GM18502 (cell line): ENCODE results near the gene DUSP8.
"Not testable (repeated sequence)": the region's sequence is repeated elsewhere in the genome, so short reads cannot be mapped to it uniquely, and the experiment has no call there.

ENCODE experiments used
- ATAC-seq: cut with Tn5 transposase; IDR thresholded peaks from one replicate; pipeline ENCODE4 v1.9.1; 2021; ENCODE audit warnings: mild to moderate bottlenecking; ENCODE audit not compliant: unreplicated experiment, poor library complexity

The DUSP8 gene, protein sequence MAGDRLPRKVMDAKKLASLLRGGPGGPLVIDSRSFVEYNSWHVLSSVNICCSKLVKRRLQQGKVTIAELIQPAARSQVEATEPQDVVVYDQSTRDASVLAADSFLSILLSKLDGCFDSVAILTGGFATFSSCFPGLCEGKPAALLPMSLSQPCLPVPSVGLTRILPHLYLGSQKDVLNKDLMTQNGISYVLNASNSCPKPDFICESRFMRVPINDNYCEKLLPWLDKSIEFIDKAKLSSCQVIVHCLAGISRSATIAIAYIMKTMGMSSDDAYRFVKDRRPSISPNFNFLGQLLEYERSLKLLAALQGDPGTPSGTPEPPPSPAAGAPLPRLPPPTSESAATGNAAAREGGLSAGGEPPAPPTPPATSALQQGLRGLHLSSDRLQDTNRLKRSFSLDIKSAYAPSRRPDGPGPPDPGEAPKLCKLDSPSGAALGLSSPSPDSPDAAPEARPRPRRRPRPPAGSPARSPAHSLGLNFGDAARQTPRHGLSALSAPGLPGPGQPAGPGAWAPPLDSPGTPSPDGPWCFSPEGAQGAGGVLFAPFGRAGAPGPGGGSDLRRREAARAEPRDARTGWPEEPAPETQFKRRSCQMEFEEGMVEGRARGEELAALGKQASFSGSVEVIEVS

DNA sequence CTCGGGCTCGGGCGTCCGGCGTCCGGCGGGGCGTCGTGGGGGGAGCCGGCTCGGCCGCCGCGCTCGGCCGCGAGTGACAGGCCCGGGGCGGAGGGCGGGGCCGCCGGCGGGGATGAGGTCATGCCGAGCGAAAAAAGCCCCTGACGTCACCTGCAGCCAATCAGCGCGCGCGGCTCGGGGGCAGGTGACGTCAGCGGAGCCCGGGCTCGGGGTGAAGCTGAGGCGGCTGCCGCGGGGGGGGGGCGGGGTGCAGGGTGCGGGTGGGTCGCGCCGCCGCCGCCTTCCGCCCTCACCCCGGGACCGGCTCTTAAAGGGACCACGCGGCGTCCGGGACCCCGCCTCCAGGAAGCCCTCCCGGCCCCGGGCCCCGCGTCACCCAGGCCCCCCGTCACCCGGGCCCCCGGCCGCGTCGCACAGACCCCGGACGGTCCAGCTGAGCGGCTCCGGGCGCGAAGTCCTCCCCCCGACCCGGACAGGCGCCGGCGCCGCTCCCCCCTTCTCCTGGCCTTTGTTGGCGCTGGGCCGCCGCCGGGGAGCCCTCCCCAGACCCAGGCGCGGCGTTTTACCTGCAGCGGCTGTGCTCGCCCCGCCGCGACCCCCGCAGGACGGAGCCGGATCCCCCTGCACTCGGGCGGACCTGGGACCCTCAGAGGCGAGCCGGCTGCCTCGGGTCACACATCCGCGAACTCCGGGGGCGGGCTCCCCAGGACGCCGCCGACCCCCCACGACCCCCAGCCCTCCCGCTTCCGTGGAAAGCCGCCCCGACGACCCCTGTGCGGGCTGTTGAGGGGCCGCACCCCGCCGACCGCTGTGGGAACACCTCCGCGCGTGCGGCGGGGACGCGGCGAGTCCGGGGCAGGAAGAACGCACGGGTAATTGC lies at the start of gene DUSP8:
Gene DUSP8 (minus strand): TSS at position 75 of the 880 bp plus-strand sequence. CDS start 6,445 bp downstream, outside the sequence.
- peak; percentile 70 for ATAC-seq

DNA sequence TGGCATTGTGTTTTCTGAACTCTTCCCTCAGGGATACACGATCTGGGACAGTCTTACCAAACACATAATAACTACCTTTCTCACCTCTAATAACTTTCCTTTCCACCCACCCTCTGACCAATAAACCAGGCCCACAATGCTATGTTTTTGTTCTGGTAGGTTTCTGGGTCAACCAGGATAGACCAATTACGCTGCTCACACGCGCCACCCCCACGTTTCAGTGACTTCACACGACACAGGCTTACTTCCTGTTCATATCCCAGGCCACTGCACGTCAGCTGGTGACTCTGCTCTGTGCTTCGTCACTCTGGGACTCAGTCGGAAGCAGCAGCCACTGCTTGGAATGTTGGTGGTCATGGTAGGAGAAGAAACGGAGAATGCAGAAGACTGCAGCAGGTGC lies 47.4 kb upstream of the DUSP8 start:
- no peak for ATAC-seq

DNA sequence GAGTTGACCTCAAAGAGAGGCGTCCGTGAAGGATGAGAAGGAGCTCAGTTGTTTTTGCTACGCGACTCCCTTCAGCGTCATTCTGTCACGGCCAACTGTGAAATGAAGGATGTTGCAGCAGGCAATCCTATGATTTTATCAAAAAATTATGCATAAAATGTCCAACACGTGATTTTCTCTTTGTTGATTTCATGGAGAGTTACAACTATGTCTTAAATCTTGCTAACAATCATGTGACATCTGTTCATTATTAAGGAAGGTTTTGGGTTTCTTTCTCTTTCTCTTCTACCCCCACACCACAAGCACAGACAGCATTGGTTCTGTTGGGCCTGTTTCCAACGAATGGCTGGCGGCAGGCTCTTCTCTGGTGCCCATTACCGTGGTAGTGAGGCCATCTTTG lies 46.2 kb upstream of the DUSP8 start:
- no peak for ATAC-seq

DNA sequence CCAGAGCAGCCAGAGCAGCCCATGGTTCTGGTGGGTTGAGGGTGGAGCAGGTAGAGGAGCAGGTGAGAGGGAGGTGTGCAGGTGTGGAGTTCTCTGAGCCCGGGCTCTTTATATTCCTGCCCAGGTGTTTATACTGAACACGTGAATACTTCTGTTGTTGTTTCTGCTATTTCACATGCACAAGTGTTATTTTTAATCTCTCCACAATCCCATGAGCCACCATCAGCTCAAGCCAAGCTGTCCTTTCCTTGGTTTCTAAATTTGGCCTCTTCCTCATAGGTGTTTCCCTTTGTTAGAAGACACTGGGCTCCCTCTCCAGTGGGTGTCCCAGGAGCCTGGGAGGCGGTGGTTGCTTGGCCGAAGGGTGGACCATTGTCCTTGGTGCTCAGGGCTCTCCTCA lies 36.3 kb upstream of the DUSP8 start, which contains the start of gene KRTAP5-3:
Gene KRTAP5-3 (minus strand): TSS at position 101 of the 400 bp plus-strand sequence. CDS start 78 bp downstream, at position 23.
- no peak for ATAC-seq

DNA sequence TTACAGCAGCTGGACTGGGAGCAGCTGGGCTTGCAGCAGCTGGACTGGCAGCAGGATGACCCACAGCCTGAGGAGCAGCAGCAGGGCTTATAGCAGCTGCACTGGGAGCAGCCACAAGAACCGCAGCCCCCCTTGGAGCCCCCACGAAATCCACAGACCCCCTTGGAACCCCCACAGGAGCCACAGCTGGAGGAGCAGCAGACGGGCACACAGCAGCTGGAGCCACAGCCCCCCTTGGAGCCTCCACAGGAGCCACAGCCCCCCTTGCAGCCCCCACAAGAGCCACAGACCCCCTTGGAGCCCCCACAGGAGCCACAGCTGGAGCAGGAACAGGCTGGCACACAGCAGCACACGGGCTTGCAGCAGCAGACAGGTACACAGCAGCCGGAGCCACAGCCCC lies 35.8 kb upstream of the DUSP8 start:
- not testable (repeated sequence) for ATAC-seq

DNA sequence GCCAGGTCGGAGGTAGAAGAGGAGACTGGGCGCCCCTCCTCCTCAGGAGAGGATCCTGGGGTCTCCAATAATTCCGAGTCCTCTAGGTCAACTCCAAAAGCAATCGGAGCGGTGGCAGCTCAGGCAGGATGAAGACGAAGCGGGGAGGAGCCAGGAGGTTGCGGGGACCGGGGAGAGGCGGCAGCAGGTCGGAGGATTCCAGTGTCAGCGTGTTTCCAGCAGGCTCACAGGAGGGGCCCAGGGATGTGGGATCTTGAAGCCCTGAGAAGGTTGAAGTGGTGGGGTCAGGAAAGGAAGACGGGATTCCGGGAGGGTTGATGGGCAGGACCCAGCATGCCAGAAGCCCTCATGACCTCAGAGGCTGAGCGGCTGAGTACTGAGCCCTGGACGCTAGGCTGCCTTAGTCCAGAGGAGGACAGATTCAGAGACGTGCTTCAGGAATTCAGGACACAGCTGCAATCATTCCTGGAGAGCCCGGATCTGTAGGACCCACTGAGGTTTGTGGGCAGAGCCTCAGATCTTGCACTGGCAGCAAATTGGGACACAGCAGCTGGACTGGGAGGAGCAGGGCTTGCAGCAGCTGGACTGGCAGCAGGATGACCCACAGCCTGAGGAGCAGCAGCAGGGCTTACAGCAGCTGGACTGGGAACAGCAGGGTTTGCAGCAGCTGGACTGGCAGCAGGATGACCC lies 35.2 kb upstream of the DUSP8 start:
- not testable (repeated sequence) for ATAC-seq

DNA sequence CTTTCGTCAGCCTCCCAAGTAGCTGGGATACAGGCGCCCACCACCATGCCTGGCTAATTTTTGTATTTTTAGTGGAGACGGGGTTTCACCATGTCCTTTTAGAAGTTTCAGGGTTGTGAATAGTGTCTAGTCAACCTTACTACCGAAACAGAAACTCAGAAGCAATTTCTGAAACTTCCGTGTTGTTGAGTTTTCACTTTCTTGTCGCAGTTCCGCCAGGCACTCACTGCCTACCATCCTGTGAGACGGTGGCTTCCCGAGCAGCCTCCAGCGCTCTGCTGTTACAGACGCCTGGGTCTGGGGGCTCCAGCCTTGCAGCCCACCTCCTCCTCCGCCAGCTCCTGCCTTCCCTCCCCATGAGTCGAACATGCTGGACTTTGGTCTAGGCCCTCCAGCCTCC lies 33.9 kb upstream of the DUSP8 start:
- ATAC-seq, result peak; percentile 83

DNA sequence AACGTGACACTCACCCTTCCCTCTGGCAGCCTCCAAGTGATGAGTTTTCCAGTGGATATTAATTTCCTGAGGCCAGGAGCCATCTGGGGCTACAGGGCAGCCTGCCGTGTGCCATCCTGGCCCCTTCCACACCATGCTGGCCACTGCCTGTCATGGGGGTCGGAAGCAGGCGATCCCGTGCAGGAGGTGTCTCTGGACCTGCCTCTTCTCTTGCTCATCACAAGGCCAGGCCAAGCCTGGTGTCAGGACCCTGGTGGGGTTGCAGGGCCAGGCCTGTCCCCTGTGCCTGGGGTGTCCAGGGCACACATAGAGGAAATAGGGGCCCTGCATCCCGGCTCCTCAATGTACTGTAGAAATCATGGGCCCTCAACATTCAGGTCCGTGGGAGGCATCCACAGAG lies 32.6 kb upstream of the DUSP8 start:
- ATAC-seq, result no peak

DNA sequence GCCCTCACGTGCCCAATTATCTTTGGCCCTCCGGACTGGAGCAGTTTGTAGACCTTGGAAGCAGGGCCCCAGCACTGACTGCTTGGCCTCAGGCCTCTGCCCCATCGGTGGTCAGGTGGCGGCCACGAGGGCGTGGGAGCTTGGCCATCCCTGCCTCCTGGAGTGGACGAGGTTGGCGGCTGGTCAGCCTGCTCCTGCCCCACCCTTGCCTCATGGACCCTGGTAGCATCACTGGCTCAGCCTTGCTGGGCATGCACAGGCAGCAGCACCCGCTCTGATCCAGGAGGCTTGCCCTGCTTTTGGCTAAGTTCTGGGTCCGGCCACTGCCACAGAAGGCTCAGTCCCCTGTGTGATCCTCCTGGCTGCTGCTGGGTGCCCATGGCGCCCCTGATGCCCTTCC lies 32.1 kb upstream of the DUSP8 start:
- ATAC-seq, result no peak

DNA sequence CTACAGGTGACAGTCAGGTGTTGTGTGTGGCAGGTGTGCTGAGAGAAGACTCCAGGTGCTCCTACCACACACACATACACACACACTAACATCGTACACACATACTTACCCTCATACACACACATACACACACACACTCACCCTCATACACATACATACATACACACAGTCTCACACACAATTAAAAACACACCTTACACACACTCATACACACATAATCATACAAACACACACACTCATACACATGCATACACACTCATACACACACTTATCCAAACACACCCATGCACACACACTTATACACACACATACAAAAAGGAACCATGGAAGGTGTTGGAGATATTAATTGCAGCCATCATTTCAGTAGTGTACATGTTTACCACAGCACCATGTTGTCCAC lies 31.6 kb upstream of the DUSP8 start:
- no peak for ATAC-seq

DNA sequence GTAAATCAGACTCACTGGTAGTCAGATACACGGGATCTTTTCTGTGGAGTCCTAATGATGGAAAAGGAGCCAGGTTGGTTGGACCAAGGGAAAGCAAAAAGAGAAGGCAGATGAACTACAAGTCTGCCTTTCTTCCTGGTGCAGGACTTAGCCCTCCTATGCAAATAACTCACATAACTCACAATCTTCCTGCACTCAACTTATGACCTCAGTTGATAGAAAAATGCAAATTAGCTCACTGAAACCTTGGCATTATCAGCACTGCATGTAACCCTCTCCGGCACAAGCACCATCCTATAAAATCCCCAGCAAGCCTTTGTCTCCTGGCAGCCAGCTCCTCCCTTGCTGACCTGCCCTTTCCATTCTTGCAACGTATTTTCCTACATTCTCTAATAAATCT lies 29.6 kb upstream of the DUSP8 start:
- ATAC-seq, result not testable (repeated sequence)

DNA sequence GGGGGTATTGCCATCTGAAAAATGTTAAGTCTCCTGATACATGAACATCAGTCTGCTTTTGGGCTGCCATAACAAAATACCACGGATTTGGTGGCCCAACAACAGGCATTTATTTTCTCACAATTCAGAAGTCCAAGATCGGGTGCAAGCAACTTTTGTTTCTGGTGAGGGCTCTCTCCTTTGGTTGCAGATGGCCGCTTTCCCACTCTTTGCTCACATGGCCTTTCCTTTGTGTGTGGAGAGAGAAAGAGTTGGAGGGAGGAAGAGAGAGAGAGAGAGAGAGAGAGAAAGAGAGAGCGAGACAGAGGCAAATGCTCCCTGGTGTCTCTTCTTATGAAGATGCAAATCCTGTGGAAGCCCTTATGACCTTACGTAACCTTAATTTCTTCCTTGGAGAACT lies 28.6 kb upstream of the DUSP8 start:
- no peak for ATAC-seq

DNA sequence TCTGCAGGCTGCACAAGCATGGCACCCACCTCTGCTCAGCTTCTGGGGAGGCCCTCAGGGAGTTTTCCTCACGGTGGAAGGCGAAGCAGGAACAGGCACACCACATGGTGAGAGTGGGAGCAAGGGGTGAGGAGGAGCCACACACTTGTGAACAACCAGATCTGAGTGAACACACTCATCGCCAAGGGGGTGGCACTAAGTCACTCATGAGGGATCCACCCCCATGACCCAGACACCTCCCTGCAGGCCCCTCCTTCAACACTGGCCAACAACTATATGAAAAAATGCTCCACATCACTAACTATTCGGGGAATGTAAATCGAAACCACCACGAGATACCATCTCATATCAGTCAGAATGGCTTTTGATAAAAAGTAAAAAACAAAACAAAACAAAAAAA lies 26.7 kb upstream of the DUSP8 start:
- ATAC-seq, result no peak

DNA sequence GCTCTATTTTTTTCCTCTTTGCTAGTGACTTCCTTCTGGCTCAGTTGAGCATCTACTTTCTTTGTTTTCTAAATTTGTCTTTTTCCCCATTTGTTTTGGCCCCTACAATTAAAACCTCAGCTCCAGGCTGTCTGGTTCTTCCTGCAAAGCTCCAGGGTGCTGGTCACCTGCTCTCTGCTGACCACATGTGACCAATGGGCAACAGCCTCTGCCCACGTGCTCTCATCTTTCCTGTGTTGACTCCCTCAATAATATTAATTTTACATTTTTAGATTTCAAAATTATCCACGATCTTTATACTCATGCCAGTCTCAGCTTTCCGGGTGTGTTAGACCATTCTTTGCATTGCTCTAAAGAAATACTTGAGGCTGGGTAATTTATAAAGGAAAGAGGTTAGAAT lies 26.3 kb upstream of the DUSP8 start:
- ATAC-seq, result not testable (repeated sequence)

DNA sequence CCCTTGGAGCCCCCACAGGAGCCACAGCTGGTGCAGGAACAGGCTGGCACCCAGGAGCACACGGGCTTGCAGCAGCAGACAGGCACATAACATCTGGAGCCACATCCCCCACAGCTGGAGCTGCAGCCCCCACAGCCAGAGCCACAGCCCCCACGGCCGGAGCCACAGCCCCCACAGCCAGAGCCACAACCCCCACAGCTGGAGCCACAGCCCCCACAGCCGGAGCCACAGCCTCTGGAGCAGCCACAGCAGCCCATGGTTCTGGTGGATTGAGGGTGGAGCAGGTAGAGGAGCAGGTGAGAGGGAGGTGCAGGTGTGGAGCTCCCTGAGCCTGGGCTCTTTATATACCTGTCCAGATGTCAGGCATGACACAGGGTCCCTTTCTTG lies 25.9 kb upstream of the DUSP8 start, which contains the start of gene KRTAP5-2:
Gene KRTAP5-2 (minus strand): TSS at position 301 of the 387 bp plus-strand sequence. CDS start 44 bp downstream, at position 257.
- no peak for ATAC-seq

DNA sequence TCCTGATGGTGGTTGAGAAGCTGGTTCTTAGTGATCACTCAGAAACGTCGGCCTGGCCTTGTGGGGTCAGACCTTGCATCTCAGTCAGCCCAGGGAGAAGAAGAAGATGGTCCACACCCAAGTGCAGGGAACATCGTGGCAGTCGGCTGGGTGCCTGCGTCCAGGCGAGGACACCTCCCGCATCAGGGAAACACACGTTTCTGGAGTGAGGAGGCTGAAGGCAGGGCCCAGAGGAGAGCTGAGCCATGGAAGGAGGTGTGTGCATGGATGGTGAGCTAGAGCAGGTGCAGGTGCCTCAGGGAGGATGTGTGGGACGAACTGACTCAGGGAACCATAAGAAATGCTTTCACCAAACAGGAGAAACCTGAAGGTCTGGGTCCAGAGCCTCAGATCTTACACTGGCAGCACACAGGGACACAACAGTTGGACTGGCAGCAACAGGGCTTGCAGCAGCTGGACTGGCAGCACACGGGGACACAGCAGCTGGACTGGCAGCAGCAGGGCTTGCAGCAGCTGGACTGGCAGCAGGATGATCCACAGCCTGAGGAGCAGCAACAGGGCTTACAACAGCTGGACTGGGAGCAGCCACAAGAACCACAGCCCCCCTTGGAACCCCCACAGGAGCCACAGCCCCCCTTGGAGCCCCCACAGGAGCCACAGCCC lies 25.4 kb upstream of the DUSP8 start:
- no peak for ATAC-seq

DNA sequence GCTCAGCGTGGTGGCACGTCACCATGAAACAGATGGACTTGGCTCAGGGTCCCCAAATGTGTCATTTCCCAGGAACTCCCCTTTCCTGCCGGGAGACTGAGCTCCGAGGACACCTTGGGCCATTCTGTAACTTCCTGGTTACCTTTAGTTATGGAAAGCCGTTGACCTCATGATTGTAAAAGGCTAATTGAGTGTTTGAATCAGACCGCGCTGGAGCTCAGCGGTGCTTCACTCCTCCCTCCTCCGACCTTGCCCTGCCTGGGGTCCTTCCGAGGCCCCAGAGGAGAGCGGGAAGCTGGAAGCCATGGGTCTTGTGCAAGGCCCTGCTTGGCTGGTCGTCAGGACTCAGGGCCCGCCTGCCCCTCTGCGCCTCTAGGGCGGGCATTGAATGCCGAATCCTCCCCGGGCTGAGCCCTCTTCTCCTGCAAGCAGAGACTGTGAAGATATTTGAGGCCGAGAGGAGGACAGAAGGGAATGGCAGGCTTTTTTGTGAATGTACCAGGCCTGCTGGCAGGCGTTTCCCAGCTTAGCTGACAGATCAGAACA lies 24.6 kb upstream of the DUSP8 start:
- ATAC-seq, result not testable (repeated sequence)

DNA sequence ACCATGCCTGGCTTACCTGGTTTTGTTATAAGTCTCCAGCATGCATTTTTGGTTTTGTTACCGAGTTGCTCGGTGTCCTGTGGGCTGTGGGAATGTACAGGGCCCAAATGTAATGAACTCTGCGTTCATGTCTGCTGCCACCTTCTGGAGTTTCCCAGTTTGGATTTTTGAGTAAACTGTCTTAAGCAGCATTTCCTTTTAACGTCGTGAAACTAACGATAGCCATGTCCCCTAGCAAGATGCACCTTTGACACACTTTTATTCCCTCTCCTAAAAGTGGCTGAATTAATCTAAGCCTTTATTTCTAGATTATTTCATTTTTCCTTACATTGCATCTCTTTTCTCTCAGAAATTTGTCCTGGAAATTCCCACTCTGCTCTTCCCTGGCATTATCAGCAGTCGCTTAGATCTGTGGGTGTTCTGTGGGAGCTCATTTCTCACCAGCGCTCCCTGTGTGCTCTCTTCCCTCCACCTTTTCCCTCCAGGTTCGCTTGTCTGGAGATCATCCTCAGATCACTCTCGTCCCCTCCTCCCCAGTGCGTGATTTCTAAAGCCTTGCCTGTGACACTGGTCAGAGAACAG lies 24.0 kb upstream of the DUSP8 start:
- not testable (repeated sequence) for ATAC-seq

DNA sequence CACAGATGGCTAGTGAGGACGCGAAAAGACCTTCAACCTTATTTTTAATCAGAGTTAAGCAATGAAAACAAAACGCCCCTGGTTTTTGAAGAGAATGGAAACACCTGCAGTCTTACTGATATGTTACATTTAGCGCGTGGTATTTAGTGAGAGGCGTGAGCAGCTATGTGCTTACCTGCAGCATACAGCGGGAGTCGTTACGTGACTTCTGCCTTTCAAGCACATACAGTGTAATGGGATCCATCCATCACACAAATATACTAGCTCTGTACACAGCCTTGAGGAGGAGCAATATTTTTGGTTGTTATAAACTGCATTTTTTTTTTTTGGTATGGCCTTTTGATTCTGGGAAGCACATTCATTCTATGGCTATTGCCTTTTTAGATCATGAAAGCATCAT lies 20.6 kb upstream of the DUSP8 start:
- ATAC-seq, result no peak
